ENCODE data around the gene ARSA. TPM values are rescaled to one million over a fixed set of nuclear protein-coding genes. Genes with fewer than 3 reads are reported as not detected.

The ARSA gene
- polyA plus RNA-seq, 3 donors: 11.9 to 85.2 (median 12.1) TPM

GRCh38 chr22:50581950-50582492 lies 45.9 kb downstream of the ARSA start:
- H3K9me3 Mint-ChIP-seq: no peaks in the 10 kb centered on the region
- peak overlapping the region; percentile 76 for H2AFZ ChIP-seq (ENCODE audit: insufficient read depth, low read depth, low read length, poor library complexity, severe bottlenecking)
- H3K9me3 ChIP-seq (replicated peaks in 1 of 2; ENCODE audit: control insufficient read depth in 1 of 2, insufficient read depth in 1 of 2, low read length in 2 of 2): no peaks in the 10 kb centered on the region
- peaks cover 21% of the 10 kb centered on the region for H3K79me2 ChIP-seq (ENCODE audit: insufficient read depth, low read length)
- H3K4me3 Mint-ChIP-seq: peak overlapping the region; percentile 82 to 85
- H3K27ac ChIP-seq (ENCODE audit: low read depth in 1 of 2, low read length in 2 of 2): peak overlapping the region; percentile 83 to 92
- no peaks in the 10 kb centered on the region for H3K27me3 ChIP-seq (ENCODE audit: control insufficient read depth in 2 of 2, insufficient read depth in 2 of 2, low read length in 2 of 2)
- peaks cover 0 to 26% of the 10 kb centered on the region in 2 donors for H3K36me3 ChIP-seq (replicated peaks in 1 of 2; ENCODE audit: control insufficient read depth in 1 of 2, insufficient read depth in 2 of 2, low read length in 2 of 2)
- H4K20me1 ChIP-seq (ENCODE audit: insufficient read depth, low read length): peaks cover 37% of the 10 kb centered on the region
- peaks cover 28 to 45% of the 10 kb centered on the region in 2 donors for H3K4me1 ChIP-seq (ENCODE audit: control insufficient read depth in 1 of 2, insufficient read depth in 2 of 2, low read length in 2 of 2)
- H3K4me2 ChIP-seq (replicated peaks; ENCODE audit: extremely low read depth, low read length, poor library complexity, severe bottlenecking): peak overlapping the region; percentile 93
- H3K27ac Mint-ChIP-seq: peak overlapping the region; percentile 79 to 95 (median 92)
- TF ChIP-seq CTCF (IDR thresholded peaks at IDR 0.05): no peak
- H3K27me3 Mint-ChIP-seq (ENCODE audit: low read depth in 3 of 3): peaks cover 6 to 14% (median 14%) of the 10 kb centered on the region in 3 donors
- H3K36me3 Mint-ChIP-seq: peaks cover 29 to 36% of the 10 kb centered on the region in 2 donors
- WGBS (ENCODE audit: insufficient coverage): 7% methylated on average over 39 of the region's 39 CpGs
- peaks cover 40% of the 10 kb centered on the region for H3K4me1 Mint-ChIP-seq
- peak overlapping the region; percentile 39 to 82 (median 50) for H3K4me3 ChIP-seq (replicated peaks in 1 of 3; ENCODE audit: low read depth in 2 of 3, low read length in 3 of 3)
- DNase-seq: peak in 2 of 3 donors; percentile 15 to 41
- peak overlapping the region; percentile 93 for H3K9ac ChIP-seq (ENCODE audit: insufficient read depth, low read length, poor library complexity, severe bottlenecking)
- intact Hi-C loops (cut with micrococcal nuclease): loop anchor here (2.0 to 5.0 kb wide), 5 partner anchors 19 to 75 kb away; partner anchors contain the start of genes SCO2 (in 2 of the 2), ARSA (in 1 of the 2), KLHDC7B (in 1 of the 2) and LMF2 (in 1 of the 2)

- H4K20me1 ChIP-seq (ENCODE audit: insufficient read depth, low read length): peaks cover 37% of the 10 kb centered on the region
- Mint-ChIP-seq H3K9me3 (no peaks in the 10 kb centered on the region), H3K27ac (peak overlapping the region; percentile 49 to 89 (median 79)), H3K4me1 (peaks cover 40% of the 10 kb centered on the region), H3K36me3 (peaks cover 30 to 40% of the 10 kb centered on the region in 2 donors), H3K4me3 (peak overlapping the region; percentile 78 to 81), H3K27me3 (ENCODE audit: low read depth in 3 of 3) (peaks cover 6 to 12% (median 12%) of the 10 kb centered on the region in 3 donors)
- H3K27ac ChIP-seq (ENCODE audit: low read depth in 1 of 2, low read length in 2 of 2): peak overlapping the region; percentile 83 to 92
- peak overlapping the region; percentile 93 for H3K9ac ChIP-seq (ENCODE audit: insufficient read depth, low read length, poor library complexity, severe bottlenecking)
- peak in 1 of 3 donors; percentile 63 for DNase-seq
- H2AFZ ChIP-seq (ENCODE audit: insufficient read depth, low read depth, low read length, poor library complexity, severe bottlenecking): no peak overlapping the region
- H3K4me1 ChIP-seq (ENCODE audit: control insufficient read depth in 1 of 2, insufficient read depth in 2 of 2, low read length in 2 of 2): peaks cover 28 to 45% of the 10 kb centered on the region in 2 donors
- intact Hi-C loops (cut with micrococcal nuclease): loop anchor here (5.0 kb wide), 4 partner anchors 34 to 74 kb away; partner anchors contain the start of genes SCO2 (in 2 of the 2), ARSA (in 1 of the 2), KLHDC7B (in 1 of the 2) and LMF2 (in 1 of the 2)
- 89% methylated on average over 17 of the region's 22 CpGs for WGBS (ENCODE audit: insufficient coverage)
- no peaks in the 10 kb centered on the region for H3K27me3 ChIP-seq (ENCODE audit: control insufficient read depth in 2 of 2, insufficient read depth in 2 of 2, low read length in 2 of 2)
- peak overlapping the region; percentile 93 for H3K4me2 ChIP-seq (replicated peaks; ENCODE audit: extremely low read depth, low read length, poor library complexity, severe bottlenecking)
- peaks cover 0 to 33% of the 10 kb centered on the region in 2 donors for H3K36me3 ChIP-seq (replicated peaks in 1 of 2; ENCODE audit: control insufficient read depth in 1 of 2, insufficient read depth in 2 of 2, low read length in 2 of 2)
- H3K9me3 ChIP-seq (replicated peaks in 1 of 2; ENCODE audit: control insufficient read depth in 1 of 2, insufficient read depth in 1 of 2, low read length in 2 of 2): no peaks in the 10 kb centered on the region
- TF ChIP-seq CTCF (IDR thresholded peaks at IDR 0.05): no peak
- peak overlapping the region; percentile 39 to 82 (median 50) for H3K4me3 ChIP-seq (replicated peaks in 1 of 3; ENCODE audit: low read depth in 2 of 3, low read length in 3 of 3)
- peaks cover 21% of the 10 kb centered on the region for H3K79me2 ChIP-seq (ENCODE audit: insufficient read depth, low read length)
Measured at GRCh38 chr22:50581031-50581949, 46.7 kb downstream of the ARSA start.

Measured in CD14-positive monocyte (primary cell).